Daoy (cell line): ENCODE data around the gene CCDC191. TPM values are rescaled to one million over a fixed set of nuclear protein-coding genes. Genes with fewer than 3 reads are reported as not detected.

ENCODE experiments used
- DNase-seq: peaks from one replicate; pipeline ENCODE4 v3.0.0-alpha.2; 2015; ENCODE audit warnings: low read depth
- total RNA-seq: library from RNA; depleted of rRNA; stranded (reverse); fragments of >200 nt; shearing (Covaris generic); gene quantifications from 2 replicates; pipeline ENCODE4 v1.2.3, GENCODE V29; 2014; rRNA removed

The CCDC191 gene
- total RNA-seq, 1 experiment from 2014 or later: 2.7 TPM

DNA sequence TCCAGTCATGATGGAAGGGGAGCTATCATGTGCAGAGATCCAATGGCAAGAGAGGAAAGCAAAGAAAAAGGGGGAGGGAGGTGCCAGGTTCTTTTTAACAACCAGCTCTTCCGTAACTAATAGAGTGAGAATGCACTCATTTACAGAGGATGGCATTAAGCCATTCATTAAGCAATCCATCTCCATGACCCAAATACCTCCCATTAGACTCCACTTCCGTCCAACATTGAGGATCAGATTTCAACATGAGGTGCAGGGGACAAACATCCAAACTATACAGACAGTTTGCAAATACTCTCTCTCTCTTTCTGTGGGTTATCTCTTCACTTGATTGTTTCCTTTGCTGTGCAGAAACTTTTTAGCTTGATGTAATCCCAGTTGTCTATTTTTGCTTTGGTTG lies 87.3 kb downstream of the CCDC191 start:
- DNase-seq: no peak

DNA sequence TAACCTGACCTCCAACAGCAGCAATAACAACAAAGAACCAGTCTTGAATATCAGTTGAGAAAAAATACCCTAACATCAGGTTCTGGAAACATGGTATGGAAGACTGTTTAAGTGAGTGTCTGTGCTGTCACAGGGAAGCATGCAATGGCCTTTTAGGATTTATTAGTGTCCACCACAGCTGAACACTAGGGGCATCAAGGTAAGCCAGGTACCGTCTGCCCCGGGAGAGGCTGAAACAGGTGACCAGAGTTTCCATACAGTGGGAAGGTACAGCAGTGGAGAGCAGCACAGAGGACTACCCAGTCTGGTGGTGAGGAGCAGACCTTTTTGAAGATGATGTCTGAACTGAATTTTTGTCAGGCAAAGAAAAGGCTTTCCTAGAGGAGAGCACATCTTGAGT lies 90.2 kb downstream of the CCDC191 start:
- no peak for DNase-seq

- DNase-seq: no peak
Observed at GRCh38 chr3:113963879-113964278, 92.4 kb downstream of the CCDC191 start.

- no peak for DNase-seq
Observed at GRCh38 chr3:113954091-113954685, 102.1 kb downstream of the CCDC191 start.

GRCh38 chr3:113953677-113954076 lies 102.6 kb downstream of the CCDC191 start:
- peak; percentile 50 for DNase-seq

GRCh38 chr3:113952921-113953320 lies 103.4 kb downstream of the CCDC191 start:
- no peak for DNase-seq

- DNase-seq: peak; percentile 44
Observed at GRCh38 chr3:113948015-113948917, 108.1 kb downstream of the CCDC191 start.

GRCh38 chr3:113947372-113948014 lies 108.8 kb downstream of the CCDC191 start, which contains the start of gene ZDHHC23:
Gene ZDHHC23, plus strand, starts transcription at chr3:113948013. Its CDS starts 790 bp downstream, at chr3:113948803.
- peak; percentile 75 for DNase-seq

- no peak for DNase-seq
Observed at GRCh38 chr3:113946831-113947230, 109.5 kb downstream of the CCDC191 start.

DNA sequence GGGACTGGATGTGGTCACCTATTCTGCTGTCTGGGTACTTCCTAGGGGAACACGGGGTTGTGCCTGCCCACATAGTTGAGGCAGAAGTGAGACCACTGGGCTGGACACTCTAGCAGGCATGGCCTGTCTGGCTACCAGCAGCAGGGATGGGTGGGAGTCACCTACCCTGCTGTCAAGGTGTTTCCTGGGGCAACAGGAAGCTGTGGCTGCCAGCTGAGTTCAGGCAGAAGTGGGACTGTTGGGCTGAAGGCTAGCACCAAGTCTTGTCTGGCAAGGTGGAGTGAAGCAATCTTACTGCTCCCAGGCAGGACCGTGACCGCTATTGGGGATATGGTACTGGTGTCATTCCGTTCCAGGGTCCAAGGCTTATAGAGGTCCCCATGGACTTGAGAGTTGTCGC lies 128.8 kb downstream of the CCDC191 start:
- DNase-seq: no peak

- peak; percentile 21 for DNase-seq
Observed at GRCh38 chr3:113914646-113915045, 141.7 kb downstream of the CCDC191 start.

Other genes with a start within 250 kb of the CCDC191 start
- 11.7 and 22.1 TPM in 2 replicates for gene GRAMD1C, start 217.7 kb downstream of the CCDC191 start, total RNA-seq
- 6.0 and 9.2 TPM in 2 replicates for gene ZDHHC23, start 108.5 kb downstream of the CCDC191 start, total RNA-seq
- 37.0 and 82.4 TPM in 2 replicates for gene QTRT2, start 211 bp upstream of the CCDC191 start, total RNA-seq
- gene DRD3, start 122.5 kb upstream of the CCDC191 start, total RNA-seq: not detected in 2 replicates
- gene ZNF80, start 181.1 kb upstream of the CCDC191 start, total RNA-seq: not detected in 2 replicates
- not detected in 2 replicates for gene TIGIT, start 237.5 kb upstream of the CCDC191 start, total RNA-seq